NCI-H524 (cell line): ENCODE measurements around the gene IRF7.

Experiments used
- DNase-seq, 2 experiments: peaks; one replicate each; lab custom pipeline; 2025; lab: John Stamatoyannopoulos, UW

IRF7 gene

GRCh38 chr11:640021-640706 is 24.4 kb upstream of the IRF7 start:
- DNase-seq = no peak

GRCh38 chr11:639332-639955 is 23.7 kb upstream of the IRF7 start:
- DNase-seq = no peak

- DNase-seq = no peak
Observed at GRCh38 chr11:638631-639331, 23.0 kb upstream of the IRF7 start.

GRCh38 chr11:637593-638521 is 22.1 kb upstream of the IRF7 start:
- no peak for DNase-seq

- DNase-seq = no peak
Observed at GRCh38 chr11:637333-637592, 21.5 kb upstream of the IRF7 start.

- no peak for DNase-seq
Observed at GRCh38 chr11:636511-637332, 21.0 kb upstream of the IRF7 start, which contains the start of gene DRD4. Gene DRD4 (plus strand): TSS chr11:637269. CDS start chr11:637305, 36 bp downstream.

- DNase-seq = no peak
Observed at GRCh38 chr11:635945-636510, 20.3 kb upstream of the IRF7 start.

GRCh38 chr11:630871-631270 is 15.1 kb upstream of the IRF7 start:
- no peak for DNase-seq

GRCh38 chr11:629237-629583 is 13.5 kb upstream of the IRF7 start:
- no peak for DNase-seq

GRCh38 chr11:628056-628455 is 12.3 kb upstream of the IRF7 start:
- DNase-seq = no peak

GRCh38 chr11:627308-627576 is 11.5 kb upstream of the IRF7 start:
- no peak for DNase-seq

GRCh38 chr11:626475-627307 is 10.9 kb upstream of the IRF7 start, which contains the start of gene SCT:
Gene SCT (minus strand): TSS chr11:627181. CDS start chr11:627143, 38 bp downstream.
- no peak for DNase-seq

GRCh38 chr11:625636-626268 is 10.0 kb upstream of the IRF7 start:
- no peak for DNase-seq

GRCh38 chr11:624705-625635 is 9.2 kb upstream of the IRF7 start, which contains the start of gene CDHR5:
Gene CDHR5 (minus strand): TSS chr11:624955. CDS start chr11:624902, 53 bp downstream.
- DNase-seq = no peak

- DNase-seq = no peak
Observed at GRCh38 chr11:623999-624704, 8.4 kb upstream of the IRF7 start.

GRCh38 chr11:623349-623869 is 7.7 kb upstream of the IRF7 start:
- DNase-seq = no peak

- DNase-seq = no peak
Observed at GRCh38 chr11:621838-622237, 6.1 kb upstream of the IRF7 start.
